ENCODE results near the gene ADARB2. TPM values are rescaled to one million over a fixed set of nuclear protein-coding genes. Genes with fewer than 3 reads are reported as not detected.

Gene ADARB2
- total and polyA plus RNA-seq, 4 donors, result 0.22 to 1.3 (median 0.55) TPM

GRCh38 chr10:1667392-1667791 is 69.9 kb downstream of the ADARB2 start:
- no peak overlapping the region for H3K27ac ChIP-seq (ENCODE audit: low read depth in 1 of 2, low read length in 1 of 2)
- H3K9me3 ChIP-seq (ENCODE audit: control insufficient read depth in 4 of 4, insufficient read depth in 3 of 4, low read length in 3 of 4), result peaks cover 0 to 3% (median 0%) of the 10 kb centered on the region in 4 donors
- TF ChIP-seq CTCF (IDR thresholded peaks at IDR 0.05; ENCODE audit: control extremely low read depth, extremely low read depth), result no peak
- ATAC-seq (ENCODE audit: insufficient read depth, low FRiP score) (no peak), DNase-seq (no peak)
- H3K4me1 ChIP-seq (ENCODE audit: control insufficient read depth in 5 of 5, insufficient read depth in 5 of 5, low read length in 5 of 5), result peaks cover 0 to 13% (median 3%) of the 10 kb centered on the region in 5 donors
- H3K36me3 ChIP-seq (ENCODE audit: control insufficient read depth in 4 of 4, insufficient read depth in 4 of 4, low read length in 4 of 4), result no peaks in the 10 kb centered on the region
- no peak overlapping the region for H3K4me3 ChIP-seq
- peaks cover 0 to 7% (median 0%) of the 10 kb centered on the region in 3 donors for H3K27me3 ChIP-seq (ENCODE audit: control insufficient read depth in 3 of 3, insufficient read depth in 3 of 3, low read length in 2 of 3)
- H3K9ac ChIP-seq (ENCODE audit: insufficient read depth in 1 of 2, low read length in 2 of 2), result no peak overlapping the region

- ATAC-seq (ENCODE audit: insufficient read depth, low FRiP score), result no peak
- no peak overlapping the region for H3K4me3 ChIP-seq
- no peak overlapping the region for H3K27ac ChIP-seq (ENCODE audit: low read depth in 1 of 2, low read length in 1 of 2)
- no peak overlapping the region for H3K9ac ChIP-seq (ENCODE audit: insufficient read depth in 1 of 2, low read length in 2 of 2)
- 87 to 91% methylated on average over 20 of the region's 20 CpGs for WGBS, 2 donors
- H3K9me3 ChIP-seq (ENCODE audit: control insufficient read depth in 4 of 4, insufficient read depth in 3 of 4, low read length in 3 of 4), result peaks cover 0 to 3% (median 0%) of the 10 kb centered on the region in 4 donors
- H3K27me3 ChIP-seq (ENCODE audit: control insufficient read depth in 3 of 3, insufficient read depth in 3 of 3, low read length in 2 of 3), result peaks cover 0 to 7% (median 0%) of the 10 kb centered on the region in 3 donors
- no peak for DNase-seq
- H3K4me1 ChIP-seq (ENCODE audit: control insufficient read depth in 5 of 5, insufficient read depth in 5 of 5, low read length in 5 of 5), result peaks cover 0 to 13% (median 3%) of the 10 kb centered on the region in 5 donors
- no peak for TF ChIP-seq CTCF (IDR thresholded peaks at IDR 0.05; ENCODE audit: control extremely low read depth, extremely low read depth)
- H3K36me3 ChIP-seq (ENCODE audit: control insufficient read depth in 4 of 4, insufficient read depth in 4 of 4, low read length in 4 of 4), result no peaks in the 10 kb centered on the region
Measured at GRCh38 chr10:1666147-1666546, 71.2 kb downstream of the ADARB2 start.

GRCh38 chr10:1665681-1666080 is 71.6 kb downstream of the ADARB2 start:
- H3K4me1 ChIP-seq (ENCODE audit: control insufficient read depth in 5 of 5, insufficient read depth in 5 of 5, low read length in 5 of 5), result peaks cover 0 to 13% (median 3%) of the 10 kb centered on the region in 5 donors
- H3K4me3 ChIP-seq, result no peak overlapping the region
- peaks cover 0 to 4% (median 0%) of the 10 kb centered on the region in 3 donors for H3K27me3 ChIP-seq (ENCODE audit: control insufficient read depth in 3 of 3, insufficient read depth in 3 of 3, low read length in 2 of 3)
- 91 to 92% methylated on average over 10 of the region's 10 CpGs for WGBS, 2 donors
- H3K36me3 ChIP-seq (ENCODE audit: control insufficient read depth in 4 of 4, insufficient read depth in 4 of 4, low read length in 4 of 4), result no peaks in the 10 kb centered on the region
- H3K27ac ChIP-seq (ENCODE audit: low read depth in 1 of 2, low read length in 1 of 2), result no peak overlapping the region
- H3K9ac ChIP-seq (ENCODE audit: insufficient read depth in 1 of 2, low read length in 2 of 2), result no peak overlapping the region
- no peak for DNase-seq
- TF ChIP-seq CTCF (IDR thresholded peaks at IDR 0.05; ENCODE audit: control extremely low read depth, extremely low read depth), result no peak
- ATAC-seq (ENCODE audit: insufficient read depth, low FRiP score), result no peak
- H3K9me3 ChIP-seq (ENCODE audit: control insufficient read depth in 4 of 4, insufficient read depth in 3 of 4, low read length in 3 of 4), result peaks cover 0 to 3% (median 0%) of the 10 kb centered on the region in 4 donors
